H1 (cell line): ENCODE data around the gene FOXP2. TPM values are rescaled to one million over a fixed set of nuclear protein-coding genes. Genes with fewer than 3 reads are reported as not detected.

Source experiments
- CTCF ChIA-PET: fragments of 300-600 bp; sonication (Branson Sonifier 250); formaldehyde crosslinking; loops from one replicate; lab custom pipeline; 2021; ENCODE audit not compliant: partially characterized antibody; lab: Charles Lee
- POLR2A ChIA-PET: fragments of 300-600 bp; sonication (Branson Sonifier 250); formaldehyde crosslinking; loops from one replicate; lab custom pipeline; 2021; ENCODE audit warnings: inconsistent platforms; ENCODE audit not compliant: partially characterized antibody; lab: Charles Lee
- DNase-seq, 2 experiments: peaks; one replicate each; pipeline versions ENCODE4 v3.0.0 to v3.0.0-alpha.2; 2010 to 2022; ENCODE audit warnings: low spot score in 2 of 2, low read depth in 1 of 2, mixed read lengths in 1 of 2
- FAIRE-seq: peaks from 2 replicates; lab custom pipeline; 2011; peaks lifted over from hg19 to GRCh38; lab: Jason Lieb, UNC
- H2AFZ ChIP-seq: 2 replicates; pipeline ENCODE4 v1.8.1; 2012; ENCODE audit warnings: low read length, inconsistent platforms
- H2AK5ac ChIP-seq: 2 replicates; pipeline ENCODE4 v1.6.1; 2013; ENCODE audit warnings: low read depth, low read length
- H2BK120ac ChIP-seq: replicated peaks from 2 replicates; pipeline ENCODE3; 2013; ENCODE audit warnings: low read depth, low read length, inconsistent platforms
- H2BK12ac ChIP-seq: 2 replicates; pipeline ENCODE4 v1.6.1; 2013; ENCODE audit warnings: low read depth, low read length
- H2BK15ac ChIP-seq: 2 replicates; pipeline ENCODE4 v1.6.1; 2013; ENCODE audit warnings: low read length
- H2BK20ac ChIP-seq: 2 replicates; pipeline ENCODE4 v1.6.1; 2013; ENCODE audit warnings: low read length
- H2BK5ac ChIP-seq: 2 replicates; pipeline ENCODE4 v1.6.1; 2013; ENCODE audit warnings: low read depth, low read length
- H3K14ac ChIP-seq: 2 replicates; pipeline ENCODE4 v1.6.1; 2013; ENCODE audit warnings: inconsistent platforms; ENCODE audit not compliant: insufficient read length
- H3K18ac ChIP-seq: 2 replicates; pipeline ENCODE4 v1.6.1; 2013; ENCODE audit warnings: low read length; ENCODE audit errors: extremely low read depth
- H3K23ac ChIP-seq: 2 replicates; pipeline ENCODE4 v1.6.1; 2013; ENCODE audit warnings: inconsistent platforms; ENCODE audit not compliant: insufficient read length
- H3K23me2 ChIP-seq: 2 replicates; pipeline ENCODE4 v1.6.1; 2013; ENCODE audit warnings: low read depth, low read length
- H3K27ac ChIP-seq: 2 replicates; pipeline ENCODE4 v1.6.1; 2011; ENCODE audit warnings: low read depth, low read length, inconsistent platforms
- H3K27me3 ChIP-seq, 4 experiments: replicated peaks in 1 of 4; 1 replicate in 1 of 4; 2 replicates in 3 of 4; pipeline versions ENCODE4 v1.6.1 to v1.8.1; 2011 to 2013; ENCODE audit warnings: low read length in 3 of 4, mild to moderate bottlenecking in 3 of 4, inconsistent platforms in 2 of 4, mixed read lengths in 2 of 4, moderate library complexity in 1 of 4; ENCODE audit not compliant: control insufficient read depth in 3 of 4, insufficient read depth in 3 of 4; ENCODE audit errors: extremely low read depth in 1 of 4
- H3K36me3 ChIP-seq, 4 experiments: 2 replicates each; pipeline versions ENCODE4 v1.6.1 to v1.8.1; 2011 to 2013; ENCODE audit warnings: mild to moderate bottlenecking in 4 of 4, low read length in 3 of 4, moderate library complexity in 2 of 4, control low read depth in 1 of 4, inconsistent platforms in 1 of 4; ENCODE audit not compliant: insufficient read depth in 4 of 4, control insufficient read depth in 2 of 4
- H3K4ac ChIP-seq: replicated peaks from 2 replicates; pipeline ENCODE3; 2013; ENCODE audit warnings: low read length, low read depth, mixed read lengths, inconsistent platforms; ENCODE audit not compliant: insufficient read length
- H3K4me1 ChIP-seq, 4 experiments: replicated peaks in 1 of 4; 1 replicate in 1 of 4; 2 replicates in 3 of 4; pipeline versions ENCODE4 v1.6.1 to v1.8.1; 2011 to 2013; ENCODE audit warnings: low read length in 3 of 4, inconsistent platforms in 2 of 4, mixed read lengths in 1 of 4; ENCODE audit not compliant: insufficient read depth in 4 of 4, control insufficient read depth in 3 of 4
- H3K4me2 ChIP-seq, 2 experiments: 2 replicates each; pipeline versions ENCODE4 v1.6.1 to v1.8.1; 2011 to 2013; ENCODE audit warnings: low read depth in 2 of 2, low read length in 2 of 2, control low read depth in 1 of 2, inconsistent platforms in 1 of 2, mild to moderate bottlenecking in 1 of 2; ENCODE audit not compliant: insufficient read depth in 1 of 2
- H3K4me3 ChIP-seq, 4 experiments: fragments of 200-600, 300-600 bp in 1 of 4; sonication (generic), shearing (Covaris generic), sonication (Bioruptor Twin) in 1 of 4; 2 replicates each; pipeline versions ENCODE4 v1.5.1 to v1.8.1; 2011 to 2016; ENCODE audit warnings: low read length in 4 of 4, low read depth in 3 of 4, control low read depth in 2 of 4, inconsistent platforms in 2 of 4, mild to moderate bottlenecking in 2 of 4, mixed read lengths in 1 of 4, moderate library complexity in 1 of 4; ENCODE audit not compliant: insufficient read depth in 2 of 4; ENCODE audit errors: extremely low read depth in 1 of 4
- H3K56ac ChIP-seq: replicated peaks from 2 replicates; pipeline ENCODE3; 2013; ENCODE audit warnings: low read depth, mild to moderate bottlenecking, mixed read lengths, low read length, inconsistent platforms; ENCODE audit not compliant: insufficient read length
- H3K79me1 ChIP-seq: 2 replicates; pipeline ENCODE4 v1.6.1; 2013; ENCODE audit warnings: low read depth, low read length, control low read depth
- H3K79me2 ChIP-seq, 2 experiments: 2 replicates each; pipeline versions ENCODE4 v1.6.1 to v1.8.1; 2012 to 2013; ENCODE audit warnings: low read length in 2 of 2, mild to moderate bottlenecking in 2 of 2, inconsistent platforms in 1 of 2; ENCODE audit not compliant: insufficient read depth in 2 of 2, control insufficient read depth in 1 of 2
- H3K9ac ChIP-seq, 4 experiments: replicated peaks in 1 of 4; 1 replicate in 1 of 4; 2 replicates in 3 of 4; pipeline versions ENCODE4 v1.6.1 to v1.8.1; 2011 to 2013; ENCODE audit warnings: low read depth in 3 of 4, low read length in 3 of 4, control low read depth in 2 of 4, mild to moderate bottlenecking in 2 of 4, moderate library complexity in 2 of 4, inconsistent platforms in 1 of 4; ENCODE audit errors: extremely low read depth in 1 of 4
- H3K9me3 ChIP-seq, 2 experiments: 2 replicates each; pipeline versions ENCODE4 v1.6.1 to v1.8.1; 2012 to 2013; ENCODE audit warnings: mild to moderate bottlenecking in 2 of 2, moderate library complexity in 2 of 2, control low read depth in 1 of 2, inconsistent platforms in 1 of 2, low read depth in 1 of 2, low read length in 1 of 2, mixed read lengths in 1 of 2; ENCODE audit not compliant: insufficient read depth in 2 of 2
- H4K20me1 ChIP-seq, 2 experiments: replicated peaks in 1 of 2; 2 replicates each; pipeline versions ENCODE3 to v1.8.1; 2011 to 2013; ENCODE audit warnings: inconsistent platforms in 2 of 2, low read length in 2 of 2, mild to moderate bottlenecking in 1 of 2; ENCODE audit not compliant: insufficient read depth in 2 of 2, control insufficient read depth in 1 of 2
- H4K5ac ChIP-seq: 2 replicates; pipeline ENCODE4 v1.6.1; 2013; ENCODE audit warnings: low read length, low read depth, mixed read lengths, inconsistent platforms; ENCODE audit not compliant: insufficient read length
- H4K8ac ChIP-seq: 2 replicates; pipeline ENCODE4 v1.8.0; 2013; ENCODE audit warnings: mild to moderate bottlenecking, moderate library complexity, low read length, inconsistent platforms; ENCODE audit not compliant: insufficient read depth; ENCODE audit errors: extremely low read depth
- H4K91ac ChIP-seq: replicated peaks from 2 replicates; pipeline ENCODE3; 2013; ENCODE audit warnings: low read length, mixed read lengths, inconsistent platforms; ENCODE audit not compliant: insufficient read length
- BRCA1 ChIP-seq: IDR thresholded peaks from 2 replicates; pipeline ENCODE4 v1.6.1; 2012; ENCODE audit warnings: low read depth, low read length, improper control_type of control experiment
- CREB1 ChIP-seq: IDR thresholded peaks from 2 replicates; pipeline ENCODE4 v1.6.1; 2012; ENCODE audit warnings: inconsistent platforms
- CTBP2 ChIP-seq: IDR thresholded peaks from 2 replicates; pipeline ENCODE4 v1.7.0; 2011; ENCODE audit warnings: borderline replicate concordance, mild to moderate bottlenecking, moderate library complexity, mixed read lengths, low read length; ENCODE audit not compliant: insufficient read depth, insufficient read length
- JUN ChIP-seq: IDR thresholded peaks from 2 replicates; pipeline ENCODE4 v1.6.1; 2011; ENCODE audit warnings: low read depth, mild to moderate bottlenecking, improper control_type of control experiment, low read length
- RAD21 ChIP-seq, 2 experiments: IDR thresholded peaks in 1 of 2; conservative IDR thresholded peaks in 1 of 2; 2 replicates each; pipeline ENCODE4 v1.6.1; 2011; ENCODE audit warnings: low read depth in 2 of 2, low read length in 2 of 2, improper control_type of control experiment in 1 of 2, inconsistent platforms in 1 of 2, mild to moderate bottlenecking in 1 of 2, moderate library complexity in 1 of 2
- SAP30 ChIP-seq: fragments of 300-600 bp; sonication (generic); IDR thresholded peaks from 2 replicates; pipeline ENCODE4 v1.7.1; 2012; ENCODE audit warnings: low read length, moderate library complexity, mild to moderate bottlenecking, inconsistent platforms; ENCODE audit not compliant: insufficient read depth, insufficient replicate concordance
- SP4 ChIP-seq: IDR thresholded peaks from 2 replicates; pipeline ENCODE4 v1.6.1; 2012; ENCODE audit warnings: low read length, inconsistent platforms
- WGBS, 2 experiments: shearing (Covaris generic) in 1 of 2; methylation state at CpG; one replicate each; pipeline versions ENCODE4 v1.1.6 to v1.1.7; 2013 to 2015; ENCODE audit warnings: low lambda C conversion rate in 2 of 2, mixed read lengths in 2 of 2, inconsistent platforms in 1 of 2, low coverage in 1 of 2, missing lambda C conversion rate in 1 of 2; ENCODE audit not compliant: insufficient replicate concordance in 2 of 2, insufficient coverage in 1 of 2, insufficient read length in 1 of 2; ENCODE audit errors: extremely low coverage in 1 of 2, missing lambda C conversion rate in 1 of 2; 5-methylcytosine and 5-hydroxymethylcytosine counted together
- polyA plus RNA-seq, 7 experiments: library from polyadenylated mRNA; depleted of rRNA in 3 of 7; stranded (reverse) in 5 of 7; unstranded in 2 of 7; fragments of >200 nt in 5 of 7; fragments of 200-250 nt in 2 of 7; gene quantifications; 1 replicate in 5 of 7; 2 replicates in 1 of 7; 4 replicates in 1 of 7; pipeline versions ENCODE4 v1.2.1 to v1.2.3, GENCODE V29; 2011 to 2013; ENCODE audit warnings: missing spikeins in 2 of 7, mixed read lengths in 2 of 7
- total RNA-seq: library from RNA; stranded (reverse); fragmentation: NEBNext Ultra II Directional; extraction: Animal tissue kit (Norgen Biotek cat#: 25700); gene quantifications from 2 replicates; pipeline ENCODE4 v1.2.1, GENCODE V29; 2021

The FOXP2 gene
- total and polyA plus RNA-seq, 2 of the 8 experiments (the other 6 are each of a cell fraction or from before 2014, with no cell fraction given): 0.09 to 0.43 TPM

DNA sequence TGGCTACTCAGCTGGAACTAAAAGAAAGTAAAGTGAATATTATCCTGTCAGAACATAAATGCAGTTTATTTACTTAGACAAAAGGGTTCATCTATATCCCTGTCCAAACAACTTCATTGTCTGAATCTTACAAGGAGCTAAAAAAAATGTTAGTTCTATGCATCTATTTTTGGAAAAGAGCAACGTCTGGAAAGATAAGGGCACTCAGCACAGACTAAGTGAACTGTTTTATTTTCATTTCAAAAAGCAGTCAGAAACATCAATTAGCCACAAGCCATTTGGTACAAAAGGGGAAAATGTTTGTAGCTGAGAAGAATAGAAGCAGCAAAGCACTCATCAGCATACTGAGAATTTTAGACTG, 245.5 kb downstream of the FOXP2 start:
- Histone ChIP-seq H3K4me1 (peaks cover 0 to 15% (median 5%) of the 10 kb centered on the region in 4 experiments; a peak in 3 of 7 replicates), H3K27ac (no peak overlapping the region), H3K4me2 (no peak overlapping the region), H3K18ac (no peak overlapping the region), H2BK12ac (no peak overlapping the region), H3K9me3 (no peaks in the 10 kb centered on the region), H2AK5ac (no peak overlapping the region), H4K8ac (no peak overlapping the region), H4K91ac (no peak overlapping the region), H3K27me3 (no peaks in the 10 kb centered on the region), H3K23ac (no peak overlapping the region), H2BK15ac (no peak overlapping the region), H2BK20ac (no peak overlapping the region), H2BK5ac (no peak overlapping the region), H3K79me1 (no peaks in the 10 kb centered on the region), H3K4ac (no peak overlapping the region), H3K14ac (no peak overlapping the region), H2BK120ac (no peak overlapping the region), H3K23me2 (no peaks in the 10 kb centered on the region), H3K56ac (no peak overlapping the region), H3K4me3 (no peak overlapping the region), H3K36me3 (no peaks in the 10 kb centered on the region), H2AFZ (no peak overlapping the region), H4K5ac (no peak overlapping the region), H4K20me1 (no peaks in the 10 kb centered on the region), H3K79me2 (no peaks in the 10 kb centered on the region), H3K9ac (no peak overlapping the region)
- CTCF ChIA-PET: interaction anchor here (0.9 to 2.7 kb wide), 3 partner anchors 11 to 578 kb away, joined by 3 to 10 read pairs (median 10); no protein-coding TSS in a partner anchor
- DNase-seq (no peak), FAIRE-seq (no peak)
- TF ChIP-seq BRCA1 (no peak), SP4 (no peak), SAP30 (no peak), RAD21 (IDR thresholded peaks at IDR 0.05 in 1 of 2, conservative IDR thresholded peaks at IDR 0.05 in 1 of 2; ENCODE audit: low read depth in 2 of 2, low read length in 2 of 2) (no peak), CTBP2 (no peak), JUN (no peak), CREB1 (no peak)
- POLR2A ChIA-PET: no interaction called here
- 55% methylated on average over 1 of the region's 1 CpG; no CpG with 5 or more reads in 1 of the 2 experiments for WGBS, 2 experiments
